Left renal cortex interstitium (tissue), 4 donors: ENCODE measurements around the gene NRXN3. TPM values are rescaled to one million over a fixed set of nuclear protein-coding genes. Genes with fewer than 3 reads are reported as not detected.
A peak's percentile ranks its signal among the peaks of the same experiment; 100 is the strongest.

ENCODE experiments used
- DNase-seq, 4 donors: peaks; one replicate each; pipeline ENCODE4 v3.0.0-alpha.2; 2013; ENCODE audit warnings: low read depth in 4 of 4, low spot score in 2 of 4, missing footprints in 1 of 4
- polyA plus RNA-seq, 4 donors: library from polyadenylated mRNA; unstranded; fragments of 120-200 nt; gene quantifications; one replicate each; pipeline ENCODE4 v1.2.1, GENCODE V29; 2013; ENCODE audit not compliant: insufficient read length in 4 of 4

NRXN3 gene
- polyA plus RNA-seq, 4 donors: 5.4 to 8.4 (median 6.3) TPM

DNA sequence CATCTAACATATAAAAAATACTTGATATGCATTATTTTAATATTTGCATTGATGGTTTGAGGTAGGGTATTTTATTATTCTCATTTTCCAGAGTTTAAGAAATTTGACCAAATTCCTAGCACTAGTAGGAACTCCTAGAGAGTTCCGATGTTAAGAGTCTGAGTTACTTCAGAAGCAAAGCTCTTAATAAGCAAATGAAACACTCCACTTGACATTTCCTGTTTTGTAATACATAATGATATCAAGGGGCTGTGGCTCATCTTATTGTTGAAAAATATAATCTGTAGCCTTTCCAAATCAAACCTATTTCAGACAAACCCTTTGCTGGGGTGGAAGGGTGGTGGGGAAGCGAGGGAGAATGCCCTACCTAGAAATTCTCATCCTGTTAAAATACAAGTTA lies 1685.6 kb downstream of the NRXN3 start:
- DNase-seq: no peak

DNA sequence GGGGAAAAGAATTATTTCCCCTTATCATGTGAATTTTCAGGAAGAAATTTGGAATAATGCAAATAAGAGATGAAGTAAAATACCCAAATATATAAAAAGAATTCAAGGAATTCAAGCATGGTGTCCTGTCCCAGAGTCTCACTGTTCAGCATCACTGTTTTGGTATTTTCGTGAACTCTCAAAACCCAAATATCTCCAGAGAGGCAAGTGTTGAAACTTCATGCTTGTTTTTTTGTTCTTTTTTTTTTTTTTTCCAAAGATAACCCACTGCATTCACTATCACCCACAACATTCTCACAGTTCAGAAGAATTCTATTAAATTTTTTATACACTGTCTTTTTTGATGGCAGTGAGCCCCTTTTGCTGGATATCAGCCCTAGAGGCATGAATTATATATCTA lies 1686.2 kb downstream of the NRXN3 start:
- DNase-seq: no peak

DNA sequence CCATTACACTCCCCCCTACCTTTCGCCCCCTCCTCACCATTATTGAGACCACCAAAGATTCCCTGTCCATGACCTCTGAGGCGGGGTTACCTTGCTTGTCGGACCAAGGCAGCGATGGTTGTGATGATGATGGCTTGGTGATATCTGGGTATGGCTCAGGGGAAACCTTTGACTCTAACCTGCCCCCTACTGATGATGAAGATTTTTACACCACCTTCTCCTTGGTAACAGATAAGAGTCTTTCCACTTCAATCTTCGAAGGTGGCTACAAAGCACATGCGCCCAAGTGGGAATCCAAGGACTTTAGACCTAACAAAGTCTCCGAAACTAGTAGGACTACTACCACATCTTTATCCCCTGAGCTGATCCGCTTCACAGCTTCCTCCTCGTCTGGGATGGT lies 1690.9 kb downstream of the NRXN3 start:
- no peak for DNase-seq

DNA sequence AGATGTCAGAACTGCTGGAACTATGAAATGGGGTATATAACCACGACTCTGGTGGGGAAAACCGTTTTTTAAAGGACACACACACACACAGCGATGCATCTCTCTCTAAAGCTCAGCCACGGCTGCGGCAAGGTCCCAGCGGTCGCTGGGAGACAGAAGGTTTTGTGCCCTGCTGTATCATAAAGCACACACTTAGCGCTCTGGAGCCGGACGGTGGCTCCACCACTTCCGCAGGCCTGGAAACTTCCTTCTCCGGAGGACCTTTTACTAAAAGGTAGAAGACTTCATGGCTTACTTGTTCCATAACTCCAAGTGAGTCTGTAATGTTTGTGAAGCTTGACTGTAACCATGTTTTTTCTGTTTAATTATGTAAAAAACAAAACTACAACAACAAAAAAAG lies 1691.9 kb downstream of the NRXN3 start:
- no peak for DNase-seq

DNA sequence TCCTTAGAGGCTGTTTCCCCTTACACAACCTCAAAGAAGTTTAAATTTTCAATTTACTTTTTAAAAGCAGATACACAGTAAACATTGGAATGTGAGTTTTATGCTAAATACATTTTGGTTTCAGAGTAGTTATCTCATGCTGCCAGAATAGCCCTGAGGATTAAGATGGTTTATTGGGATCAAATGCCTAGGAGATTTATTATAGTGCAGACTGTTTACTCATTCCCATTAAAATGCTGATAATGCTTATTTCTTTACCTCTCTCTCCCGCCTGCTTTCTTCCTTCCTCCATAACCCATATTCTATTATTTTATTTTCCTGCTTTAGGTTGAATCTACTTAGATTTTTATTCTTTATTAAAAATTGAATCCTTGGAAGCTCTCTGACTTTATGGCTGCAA lies 1701.0 kb downstream of the NRXN3 start:
- no peak for DNase-seq

DNA sequence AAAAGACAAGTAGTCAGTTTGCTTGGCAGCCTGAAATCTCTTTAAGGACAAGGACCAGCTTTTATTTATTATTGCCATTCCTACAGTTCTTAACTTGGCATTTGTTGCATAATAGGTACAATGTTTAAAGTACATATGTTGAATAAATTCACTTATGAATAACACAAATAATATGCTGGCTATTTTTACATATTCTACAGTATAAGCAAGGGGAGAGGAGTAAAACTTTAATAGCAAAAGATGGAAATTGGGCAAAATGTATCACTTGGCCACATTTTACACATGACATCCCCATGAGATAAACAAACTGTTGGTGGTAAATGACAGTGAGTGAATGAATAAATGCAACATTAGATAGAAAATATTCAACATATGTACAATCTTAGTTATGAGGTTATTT lies 1708.1 kb downstream of the NRXN3 start:
- no peak for DNase-seq

DNA sequence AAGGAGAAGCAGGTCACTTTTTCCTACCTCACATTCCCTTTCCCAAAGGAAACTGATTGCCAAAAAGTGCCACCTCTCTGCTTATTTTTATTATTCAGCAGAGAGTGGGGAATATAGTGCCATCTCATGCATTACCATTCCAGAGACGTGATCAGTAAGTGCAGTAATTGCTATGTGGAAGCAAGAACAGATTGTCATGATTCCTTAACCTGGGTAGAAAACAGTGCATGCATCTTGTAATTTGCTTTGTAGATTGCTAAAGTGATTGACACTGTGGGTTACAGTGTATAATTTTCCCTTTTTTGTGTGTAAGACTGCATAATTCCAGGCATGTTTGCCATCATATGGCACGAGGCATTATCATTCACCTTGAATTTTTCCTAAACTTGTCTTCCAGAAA lies 1708.6 kb downstream of the NRXN3 start:
- no peak for DNase-seq

DNA sequence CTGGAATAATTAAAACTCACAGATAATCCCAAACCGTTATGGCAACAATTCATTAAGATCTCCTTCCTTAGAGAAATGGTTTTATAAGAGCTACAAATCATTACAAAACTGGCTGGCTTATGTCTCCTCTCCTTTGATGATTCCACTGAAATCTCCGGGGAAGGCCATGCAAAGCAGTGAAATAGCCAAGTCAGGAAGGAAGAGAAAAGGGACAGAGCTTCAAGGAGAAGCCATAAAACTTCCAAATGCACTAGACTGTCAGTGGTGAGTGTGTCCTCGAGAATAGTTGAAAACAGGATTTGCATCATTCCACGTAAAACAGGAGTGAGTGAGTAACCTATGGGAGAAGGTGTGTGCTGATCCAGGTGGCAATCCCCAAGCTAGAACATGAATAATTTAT lies 1711.1 kb downstream of the NRXN3 start:
- no peak for DNase-seq

DNA sequence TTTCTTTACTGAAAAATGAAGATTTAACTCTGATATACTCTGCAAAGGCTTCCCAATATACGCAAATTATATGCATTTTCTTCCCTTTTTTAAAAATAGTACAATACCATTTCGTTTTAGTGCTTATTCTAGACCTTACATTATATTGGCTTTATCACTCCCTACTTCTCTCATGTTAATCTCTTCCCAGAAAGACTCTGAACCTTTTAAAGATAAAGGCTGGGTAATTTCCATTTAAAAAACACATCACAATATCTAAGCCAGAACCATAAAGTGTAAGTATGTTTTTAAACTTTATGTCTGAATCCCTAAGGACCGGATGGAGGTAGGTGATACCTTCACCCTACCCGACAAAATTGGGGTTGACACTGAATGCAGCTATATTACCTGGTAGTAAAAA lies 1720.4 kb downstream of the NRXN3 start:
- DNase-seq: no peak

DNA sequence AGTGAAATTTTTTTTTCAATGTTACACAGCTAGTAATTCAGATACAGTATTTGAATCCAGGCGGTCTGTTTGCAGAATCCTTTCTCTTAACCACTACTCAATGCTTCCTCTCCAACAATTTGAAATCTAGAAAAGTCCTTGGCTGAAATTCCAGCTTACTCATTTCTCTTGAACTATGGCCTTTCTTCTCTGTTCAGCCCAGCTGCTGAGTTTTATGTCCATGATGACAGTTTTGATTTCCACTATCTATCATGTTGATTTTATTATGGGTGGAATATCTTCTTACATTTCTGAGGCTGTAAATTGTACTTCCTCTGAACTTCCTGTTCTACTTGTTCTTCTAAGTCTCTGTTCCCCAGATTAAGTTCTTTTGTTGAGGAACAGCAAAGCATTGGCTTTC lies 1725.8 kb downstream of the NRXN3 start:
- DNase-seq: peak in 2 of 4 donors; percentile 21 to 23

DNA sequence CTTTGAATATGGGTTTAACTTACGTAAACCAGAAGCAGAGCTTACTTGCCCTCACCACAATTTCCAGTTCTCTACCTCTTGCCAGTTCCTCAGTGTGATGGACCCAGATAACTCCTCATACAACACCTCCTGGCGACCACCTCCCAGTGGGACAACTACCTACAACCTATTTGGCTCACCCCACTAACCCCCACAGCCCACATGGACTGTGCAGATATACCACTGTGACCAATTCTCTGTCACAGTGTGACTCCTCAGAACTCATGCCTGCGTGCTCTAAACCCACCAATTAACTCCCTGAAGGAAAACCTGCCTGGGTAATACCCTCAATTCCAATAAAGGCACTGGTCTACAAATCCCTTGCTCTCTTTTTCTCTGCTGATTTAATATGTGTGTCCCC lies 1729.4 kb downstream of the NRXN3 start:
- no peak for DNase-seq

DNA sequence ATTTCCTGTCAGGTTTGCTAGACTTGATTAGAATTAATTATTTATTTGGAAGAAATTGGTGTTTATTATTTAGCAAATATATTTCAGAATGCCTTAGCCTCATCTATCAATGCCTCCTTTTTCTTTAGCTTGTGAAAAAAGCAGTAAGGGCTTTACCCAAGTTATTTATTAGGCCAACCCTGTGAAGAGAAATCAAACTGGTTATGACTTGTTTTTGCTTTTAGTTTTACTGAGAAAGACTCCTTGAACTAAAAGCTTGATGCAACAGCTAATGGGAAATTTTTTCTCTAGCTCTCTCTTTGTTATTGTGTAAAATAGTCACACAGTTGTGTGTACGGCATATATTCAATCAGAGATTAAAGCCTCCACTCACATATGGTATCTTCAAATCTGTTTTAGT lies 1734.3 kb downstream of the NRXN3 start:
- DNase-seq: no peak

DNA sequence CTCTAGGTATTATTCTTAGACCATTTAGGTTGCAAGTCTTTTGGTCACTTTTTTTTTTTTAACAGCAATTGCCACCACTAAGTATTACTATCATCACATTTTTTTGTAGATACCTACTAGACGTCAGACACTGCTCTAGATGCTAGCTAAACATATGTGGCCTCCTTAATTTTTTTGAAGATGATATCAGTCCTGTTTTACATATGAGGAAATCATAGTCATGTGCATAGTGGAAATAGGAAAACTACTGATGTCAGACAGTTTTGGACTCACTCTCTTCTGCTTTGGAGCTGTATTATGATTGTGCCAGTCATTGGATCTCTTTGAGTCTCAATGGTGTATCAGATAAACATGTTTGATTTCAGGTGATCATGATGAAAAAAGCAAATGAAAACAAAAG lies 1736.8 kb downstream of the NRXN3 start:
- DNase-seq: no peak

DNA sequence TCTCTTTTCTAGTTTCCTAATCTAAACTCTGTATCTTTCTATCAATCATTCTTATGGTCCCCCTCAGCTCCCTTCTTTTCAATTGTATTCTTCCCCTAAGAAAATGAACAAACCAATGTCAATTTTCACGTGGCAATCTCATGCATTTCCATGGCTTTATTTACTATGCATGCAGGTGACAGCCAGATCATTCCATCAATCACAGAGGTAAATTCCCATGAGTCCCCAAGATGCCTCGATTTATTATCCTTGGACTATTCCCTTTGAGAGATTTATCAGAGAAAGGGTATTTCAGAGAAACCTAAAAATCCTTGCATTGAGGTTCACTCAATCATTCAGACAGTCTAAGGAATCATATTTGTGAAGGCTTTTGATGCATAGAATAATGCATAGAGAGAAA lies 1739.9 kb downstream of the NRXN3 start:
- DNase-seq: no peak

DNA sequence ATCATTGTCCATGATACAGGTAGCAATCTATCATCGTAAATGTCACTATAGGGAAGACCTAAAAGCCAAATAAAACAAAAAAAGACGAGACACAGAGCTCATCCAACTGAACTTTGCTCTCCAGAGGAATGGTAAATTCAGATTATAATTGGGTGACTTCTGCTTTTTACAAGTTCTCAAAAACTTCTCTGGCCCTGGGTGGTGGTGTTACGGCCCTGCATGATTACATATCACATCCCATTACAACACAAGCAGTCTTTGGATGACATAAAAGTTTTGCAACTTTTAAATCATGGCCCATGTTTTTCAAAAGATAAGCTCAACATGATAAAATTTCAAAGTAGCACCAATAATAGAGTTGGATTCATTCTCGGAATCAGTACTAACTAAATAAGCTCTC lies 1741.6 kb downstream of the NRXN3 start:
- no peak for DNase-seq

DNA sequence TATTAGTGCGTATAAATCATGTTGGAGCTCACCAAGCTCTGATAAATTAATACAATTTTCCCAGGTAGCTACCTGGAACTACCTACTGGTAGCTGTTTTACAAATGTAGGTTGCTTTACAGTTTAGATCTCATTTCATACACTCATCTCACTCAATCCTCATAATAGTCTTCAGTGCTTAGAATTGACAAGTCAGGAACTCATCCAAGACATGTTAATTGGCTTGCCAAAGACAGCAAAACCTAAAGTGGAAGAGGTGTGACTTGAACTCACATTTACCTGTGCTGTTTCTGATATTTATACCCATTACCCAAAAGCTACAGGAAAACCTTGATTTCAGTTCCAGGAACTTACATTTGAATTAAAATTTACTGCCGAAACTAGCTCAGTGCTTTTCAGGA lies 1744.4 kb downstream of the NRXN3 start:
- no peak for DNase-seq

DNA sequence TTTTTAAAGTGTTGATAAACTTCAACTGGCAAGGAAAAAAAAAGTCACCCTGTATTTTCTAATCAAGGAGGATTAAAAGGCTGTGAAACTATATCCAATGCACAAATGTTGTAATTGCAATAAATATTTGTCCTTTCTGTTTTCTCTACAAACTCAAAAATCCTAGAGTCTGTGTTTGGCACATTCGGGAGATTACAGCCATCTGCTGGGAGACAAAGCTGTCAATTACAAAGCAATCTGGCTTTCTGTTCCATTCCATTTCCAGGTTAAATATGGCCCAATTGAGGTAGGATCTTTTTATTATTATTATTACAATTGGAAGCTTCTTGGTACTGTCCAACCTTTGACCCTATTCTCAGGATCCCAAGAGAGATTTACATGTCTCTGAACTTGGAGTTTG lies 1745.2 kb downstream of the NRXN3 start:
- DNase-seq: no peak

DNA sequence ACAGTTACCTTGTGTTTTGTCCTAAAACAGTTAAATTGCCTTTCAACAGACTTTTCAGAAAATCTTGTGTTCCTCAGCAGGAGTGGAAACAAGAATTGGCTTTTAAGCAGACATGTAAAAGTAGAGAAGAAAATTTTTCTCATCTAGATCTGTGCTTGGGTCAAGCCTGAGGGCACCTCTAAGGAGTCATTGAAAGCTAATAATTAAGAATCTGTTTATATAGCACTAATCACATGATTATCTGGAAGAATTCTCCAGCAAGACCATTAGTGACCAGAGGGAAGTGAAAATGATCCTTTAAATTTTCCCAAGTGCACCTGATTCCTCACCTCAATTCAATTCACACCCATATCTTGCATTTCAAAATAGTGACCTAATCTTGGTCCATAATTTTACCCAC lies 1746.1 kb downstream of the NRXN3 start:
- DNase-seq: no peak

DNA sequence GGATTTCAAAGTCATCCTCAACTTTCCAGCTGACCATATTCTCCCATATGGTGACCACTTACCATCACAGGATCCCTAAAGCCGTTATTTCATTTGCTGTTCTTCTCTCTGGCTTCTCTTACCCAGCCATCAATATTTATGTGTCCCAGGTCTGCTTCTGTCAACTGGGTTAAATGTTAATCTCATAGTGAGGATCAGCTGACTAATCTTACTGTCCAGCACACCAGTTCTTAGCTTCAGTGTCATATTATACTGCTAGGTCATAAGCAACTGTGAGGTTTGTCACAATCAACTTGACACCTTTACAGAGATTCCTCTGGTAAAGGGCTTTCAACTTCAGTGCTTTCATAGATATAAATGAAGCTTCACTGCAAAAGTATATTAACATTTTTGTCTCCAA lies 1746.7 kb downstream of the NRXN3 start:
- DNase-seq: no peak
